Endometrial microvascular endothelial cells (primary cell): ENCODE measurements around the gene GAGE12D. TPM values are rescaled to one million over a fixed set of nuclear protein-coding genes. Genes with fewer than 3 reads are reported as not detected.
"Not testable (repeated sequence)": the region's sequence is repeated elsewhere in the genome, so short reads cannot be mapped to it uniquely, and the experiment has no call there.

Experiments used
- in situ Hi-C: cut with HindIII; loops from 2 replicates; pipeline ENCODE4 v1.10.0; 2017; ENCODE audit warnings: low sequenced_read_pairs, low pct_unique_long_range_greater_than_20kb; ENCODE audit errors: inconsistent ontology term
- total RNA-seq: library from RNA; depleted of rRNA; stranded (reverse); fragments of >200 nt; gene quantifications from one replicate; pipeline ENCODE4 v1.2.3, GENCODE V29; 2015; ENCODE audit errors: inconsistent ontology term

Gene GAGE12D
- not detected for total RNA-seq

GRCh38 chrX:49541433-49541832 lies at the start of gene GAGE12D:
Gene GAGE12D, plus strand, starts transcription at chrX:49541733. Its CDS starts 1,155 bp downstream, at chrX:49542888.
- in situ Hi-C loops = not testable (repeated sequence)

- in situ Hi-C loops = not testable (repeated sequence)
Measured at GRCh38 chrX:49531877-49532276, 9.7 kb upstream of the GAGE12D start, which contains the start of gene GAGE12C. Gene GAGE12C, plus strand, starts transcription at chrX:49532177. Its CDS starts 1,155 bp downstream, at chrX:49533332.

GRCh38 chrX:49550989-49551388 lies 9.5 kb downstream of the GAGE12D start, which contains the start of gene GAGE12E:
Gene GAGE12E, plus strand, starts transcription at chrX:49551289. Its CDS starts 1,155 bp downstream, at chrX:49552444.
- in situ Hi-C loops = not testable (repeated sequence)

GRCh38 chrX:49560542-49560941 lies 19.0 kb downstream of the GAGE12D start, which contains the start of gene GAGE12F:
Gene GAGE12F, plus strand, starts transcription at chrX:49560842. Its CDS starts 1,155 bp downstream, at chrX:49561997.
- in situ Hi-C loops = not testable (repeated sequence)

GRCh38 chrX:49568728-49569127 lies 27.2 kb downstream of the GAGE12D start:
- in situ Hi-C loops = not testable (repeated sequence)

- in situ Hi-C loops = not testable (repeated sequence)
Measured at GRCh38 chrX:49569152-49569551, 27.6 kb downstream of the GAGE12D start.

- in situ Hi-C loops = not testable (repeated sequence)
Measured at GRCh38 chrX:49570100-49570499, 28.6 kb downstream of the GAGE12D start, which contains the start of gene GAGE12G. Gene GAGE12G, plus strand, starts transcription at chrX:49570400. Its CDS starts 1,155 bp downstream, at chrX:49571555.

- in situ Hi-C loops = not testable (repeated sequence)
Measured at GRCh38 chrX:49579649-49580048, 38.1 kb downstream of the GAGE12D start, which contains the start of gene GAGE12H. Gene GAGE12H, plus strand, starts transcription at chrX:49579949. Its CDS starts 1,155 bp downstream, at chrX:49581104.

GRCh38 chrX:49589196-49589595 lies 47.7 kb downstream of the GAGE12D start, which contains the start of gene GAGE2A:
Gene GAGE2A, plus strand, starts transcription at chrX:49589496. Its CDS starts 1,155 bp downstream, at chrX:49590651.
- in situ Hi-C loops = not testable (repeated sequence)

GRCh38 chrX:49589769-49590478 lies 48.4 kb downstream of the GAGE12D start:
- in situ Hi-C loops = not testable (repeated sequence)

- in situ Hi-C loops = not testable (repeated sequence)
Measured at GRCh38 chrX:49590488-49590887, 49.0 kb downstream of the GAGE12D start.

Other genes starting within 250 kb of the GAGE12D start
- gene GAGE10, start 238.1 kb upstream of the GAGE12D start, total RNA-seq = not detected
- gene GAGE12J, start 219.7 kb upstream of the GAGE12D start, total RNA-seq = not detected
- gene GAGE13, start 210.2 kb upstream of the GAGE12D start, total RNA-seq = not detected
- gene GAGE12C, start 9.6 kb upstream of the GAGE12D start, total RNA-seq = not detected
- gene GAGE12E, start 9.6 kb downstream of the GAGE12D start, total RNA-seq = not detected
- not detected for gene GAGE12F, start 19.1 kb downstream of the GAGE12D start, total RNA-seq
- gene GAGE12G, start 28.7 kb downstream of the GAGE12D start, total RNA-seq = not detected
- not detected for gene GAGE12H, start 38.2 kb downstream of the GAGE12D start, total RNA-seq
- not detected for gene GAGE2A, start 47.8 kb downstream of the GAGE12D start, total RNA-seq
- not detected for gene GAGE1, start 57.3 kb downstream of the GAGE12D start, total RNA-seq
- not detected for gene PAGE1, start 154.3 kb downstream of the GAGE12D start, total RNA-seq